ENCODE measurements around the gene TOR1A.

GRCh38 chr9:129845373-129845772 is 21.4 kb upstream of the TOR1A start:
- TF ChIP-seq EP300 (IDR thresholded peaks at IDR 0.05) (no peak), POLR2A (IDR thresholded peaks at IDR 0.05) (no peak), CTCF (IDR thresholded peaks at IDR 0.05) (no peak), POLR2AphosphoS5 (IDR thresholded peaks at IDR 0.05) (no peak)
